Measurements from ENCODE around the gene FHL2. TPM values are rescaled to one million over a fixed set of nuclear protein-coding genes. Genes with fewer than 3 reads are reported as not detected.

Gene FHL2
- total and polyA plus RNA-seq, 12 donors = 437 to 2,354 (median 1,410) TPM

DNA sequence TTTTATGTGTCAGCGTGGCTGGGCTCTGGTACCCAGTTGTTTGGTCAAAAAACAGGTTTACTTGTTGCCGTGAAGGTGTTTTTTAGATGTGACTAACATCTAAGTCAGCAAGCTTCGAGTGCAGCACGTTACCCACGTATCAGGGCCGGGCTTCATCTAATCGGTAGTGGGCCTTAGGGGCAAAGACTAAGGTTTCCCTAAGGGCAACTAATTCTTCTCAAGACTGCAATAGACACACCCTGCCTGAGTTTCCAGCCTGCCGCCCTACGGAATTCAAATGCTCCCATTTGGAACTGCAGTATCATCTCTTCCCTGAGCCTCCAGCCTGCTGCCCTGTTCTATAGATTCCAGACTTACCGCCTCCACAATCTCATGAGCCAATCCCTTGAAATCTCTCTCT is 27.7 kb downstream of the FHL2 start:
- TF ChIP-seq CTCF (IDR thresholded peaks at IDR 0.05) = no peak
- DNase-seq (peak in 1 of 2 donors; percentile 3), ATAC-seq (no peak)
- no peak overlapping the region for H3K4me3 ChIP-seq
- 59 to 74% methylated on average over 10 of the region's 10 CpGs for WGBS, 2 donors
- no peaks in the 10 kb centered on the region for H3K9me3 ChIP-seq
- intact Hi-C loops (cut with DNase I) = loop anchor here in 5 of 10 donors (5.0 to 10.0 kb wide), 4 partner anchors 64 to 151 kb away; no protein-coding TSS in a partner anchor
- H3K4me1 ChIP-seq = peaks cover 9 to 89% (median 51%) of the 10 kb centered on the region in 9 donors
- peaks cover 0 to 71% (median 28%) of the 10 kb centered on the region in 9 donors for H3K36me3 ChIP-seq
- peak overlapping the region in 8 of 10 donors; percentile 20 to 93 (median 80) for H3K27ac ChIP-seq
- H3K27me3 ChIP-seq = no peaks in the 10 kb centered on the region

DNA sequence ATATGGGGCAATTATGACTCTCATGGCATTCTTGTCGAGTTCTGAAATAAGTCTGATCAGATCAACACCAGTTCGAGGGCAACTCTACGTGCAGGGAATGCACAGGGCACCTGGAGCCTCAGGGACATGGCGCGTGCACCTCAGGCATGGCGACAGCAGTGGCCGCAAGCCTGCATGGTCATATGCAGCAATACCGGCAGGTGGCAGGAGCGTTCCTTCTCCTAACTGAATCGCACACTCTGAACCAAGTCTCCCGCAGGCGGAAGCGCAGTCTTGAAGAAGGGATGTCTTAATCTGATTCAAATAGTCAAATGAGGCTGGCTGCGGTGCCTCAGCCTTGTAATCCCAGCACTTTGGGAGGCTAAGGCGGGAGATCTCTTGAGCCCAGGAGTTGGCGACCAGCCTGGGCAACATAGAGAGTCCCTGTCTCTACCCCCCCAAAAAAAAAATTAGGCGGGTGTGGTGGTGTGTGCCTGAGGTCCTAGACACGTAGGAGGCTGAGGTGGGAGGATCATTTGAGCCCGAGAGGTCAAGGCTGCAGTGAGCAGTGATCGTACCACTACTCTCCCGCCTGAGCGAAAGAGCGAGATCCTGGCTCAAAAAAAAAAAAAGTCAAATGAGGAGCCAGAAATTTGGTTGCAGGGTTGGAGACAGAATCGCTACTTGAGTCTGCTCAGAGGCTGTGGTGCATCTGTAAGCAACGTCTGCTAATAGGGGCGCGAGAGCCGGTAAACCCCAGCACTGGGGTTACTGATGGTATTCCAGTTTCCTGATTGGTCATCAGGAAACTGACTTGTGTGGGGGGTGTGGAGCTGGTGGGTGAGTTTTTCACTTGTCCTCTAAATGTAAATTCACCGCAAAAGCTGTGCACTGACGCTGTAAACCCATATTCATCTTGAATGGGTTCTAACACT is 28.8 kb downstream of the FHL2 start:
- peak; percentile 81 to 84 for DNase-seq
- Histone ChIP-seq H3K9me3 (no peaks in the 10 kb centered on the region), H3K36me3 (peaks cover 0 to 82% (median 31%) of the 10 kb centered on the region in 9 donors), H3K27me3 (no peaks in the 10 kb centered on the region), H3K4me3 (no peak overlapping the region), H3K4me1 (peaks cover 3 to 88% (median 41%) of the 10 kb centered on the region in 9 donors), H3K27ac (peak overlapping the region in 7 of 10 donors; percentile 7 to 93 (median 78))
- WGBS, 2 donors = 33 to 34% methylated on average over 30 of the region's 30 CpGs
- peak; percentile 64 to 91 (median 85) for TF ChIP-seq CTCF (IDR thresholded peaks at IDR 0.05)
- peak; percentile 7 to 60 (median 53) for ATAC-seq
- intact Hi-C loops (cut with DNase I) = loop anchor here in 9 of 10 donors (1.0 to 10.0 kb wide), 6 partner anchors 65 to 152 kb away; no protein-coding TSS in a partner anchor

- H3K9me3 ChIP-seq = no peaks in the 10 kb centered on the region
- intact Hi-C loops (cut with DNase I) = loop anchor here in 5 of 10 donors (1.0 to 5.0 kb wide), 3 partner anchors 152 to 153 kb away; no protein-coding TSS in a partner anchor
- H3K36me3 ChIP-seq = peaks cover 0 to 94% (median 41%) of the 10 kb centered on the region in 9 donors
- no peaks in the 10 kb centered on the region for H3K27me3 ChIP-seq
- H3K27ac ChIP-seq = peak overlapping the region in 7 of 10 donors; percentile 5 to 93 (median 31)
- ATAC-seq (no peak), DNase-seq (no peak)
- H3K4me3 ChIP-seq = no peak overlapping the region
- WGBS, 2 donors = 43 to 54% methylated on average over 8 of the region's 8 CpGs
- H3K4me1 ChIP-seq = peaks cover 3 to 88% (median 29%) of the 10 kb centered on the region in 9 donors
- no peak for TF ChIP-seq CTCF (IDR thresholded peaks at IDR 0.05)
These were observed 30.0 kb downstream of the FHL2 start for GRCh38 chr2:105368759-105369408.

DNA sequence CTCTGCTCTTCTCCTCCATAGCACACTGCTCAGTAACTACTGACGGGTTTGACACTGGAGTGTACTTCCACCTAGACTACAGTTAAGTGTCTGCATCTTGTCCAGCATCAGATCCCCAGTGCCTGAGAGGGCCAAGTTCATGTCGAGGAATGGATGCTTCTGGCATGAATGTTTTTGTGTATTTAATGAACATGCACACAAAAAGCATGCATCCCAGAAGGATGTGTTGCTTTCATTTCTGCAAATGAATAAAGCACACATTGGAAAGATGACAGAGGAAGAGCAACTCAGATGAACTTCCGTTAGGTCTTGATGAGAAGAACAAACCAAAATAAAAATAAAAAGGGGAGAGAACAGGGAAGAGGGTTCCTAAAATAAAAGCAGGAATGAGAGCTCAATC is 33.6 kb downstream of the FHL2 start:
- Histone ChIP-seq H3K4me3 (no peak overlapping the region), H3K27me3 (no peaks in the 10 kb centered on the region), H3K9me3 (no peaks in the 10 kb centered on the region), H3K27ac (peak overlapping the region in 7 of 10 donors; percentile 7 to 37 (median 18)), H3K36me3 (peaks cover 0 to 100% (median 59%) of the 10 kb centered on the region in 9 donors), H3K4me1 (peaks cover 0 to 79% (median 16%) of the 10 kb centered on the region in 9 donors)
- no peak for TF ChIP-seq CTCF (IDR thresholded peaks at IDR 0.05)
- no peak for ATAC-seq
- WGBS, 2 donors = 46 to 50% methylated on average over 3 of the region's 3 CpGs
- intact Hi-C loops (cut with DNase I) = loop anchor here in 2 of 10 donors (5.0 kb wide), 1 partner anchor 157 kb away; no protein-coding TSS in a partner anchor
- DNase-seq = no peak

Data from heart right ventricle (tissue), 16 donors.